Transverse colon (tissue), 4 donors: ENCODE results near the gene ANKRD11. TPM values are rescaled to one million over a fixed set of nuclear protein-coding genes. Genes with fewer than 3 reads are reported as not detected.

Source experiments
- DNase-seq: peaks from one replicate; pipeline ENCODE4 v3.0.0-alpha.2; 2019
- H3K27ac ChIP-seq, 4 donors: fragments of 200-600 bp; sonication (generic); 2 replicates each; pipeline ENCODE4 v1.5.1; 2016 to 2018; ENCODE audit warnings: inconsistent platforms in 4 of 4
- H3K27me3 ChIP-seq: fragments of 200-600 bp; sonication (generic); 2 replicates; pipeline ENCODE4 v1.5.1; 2017; ENCODE audit warnings: inconsistent platforms
- H3K36me3 ChIP-seq, 4 donors: fragments of 200-600 bp; sonication (generic); 2 replicates each; pipeline ENCODE4 v1.5.1; 2017 to 2019; ENCODE audit warnings: inconsistent platforms in 4 of 4
- H3K4me1 ChIP-seq, 4 donors: fragments of 200-600 bp; sonication (generic); 2 replicates each; pipeline ENCODE4 v1.5.1; 2017 to 2020; ENCODE audit warnings: inconsistent platforms in 4 of 4
- H3K4me3 ChIP-seq, 4 donors: fragments of 200-600 bp; sonication (generic); 1 replicate in 1 of 4; 2 replicates in 3 of 4; pipeline versions ENCODE4 v1.5.1 to v1.6.1; 2017 to 2019; ENCODE audit warnings: inconsistent platforms in 4 of 4
- H3K9me3 ChIP-seq, 2 donors: fragments of 200-600 bp; sonication (generic); 2 replicates each; pipeline ENCODE4 v1.5.1; 2017 to 2019; ENCODE audit warnings: inconsistent platforms in 2 of 2
- EP300 ChIP-seq: sonication (generic); formaldehyde crosslinking; IDR thresholded peaks from one replicate; pipeline ENCODE4 v1.6.1; 2017; ENCODE audit warnings: antibody characterized with exemption, low read depth
- POLR2A ChIP-seq: fragments of 450-650 bp; IDR thresholded peaks from one replicate; pipeline ENCODE4 v1.6.1; 2016; ENCODE audit warnings: antibody characterized with exemption, mild to moderate bottlenecking, moderate library complexity
- POLR2AphosphoS5 ChIP-seq, 3 donors: sonication (generic); formaldehyde crosslinking; IDR thresholded peaks; one replicate each; pipeline ENCODE4 v1.6.1; 2016; ENCODE audit warnings: antibody characterized with exemption in 3 of 3
- WGBS, 2 donors: methylation state at CpG; one replicate each; pipeline ENCODE4 v1.1.5; 2018; ENCODE audit warnings: low coverage in 1 of 2; 5-methylcytosine and 5-hydroxymethylcytosine counted together
- in situ Hi-C, 4 donors: fragments of 200-750 bp; cut with MboI; loops; one replicate each; pipeline versions ENCODE4 v1.15.0 to v1.15.1; 2017; ENCODE audit warnings: low sequenced_read_pairs in 3 of 4, low pct_ligation_motif_present in 1 of 4, low pct_unique_long_range_greater_than_20kb in 1 of 4
- intact Hi-C: fragments of 100-400 bp; cut with DNase I; formaldehyde crosslinking; loops from one replicate; pipeline ENCODE4 v1.15.1; 2023; ENCODE audit warnings: low total_unique reads
- total RNA-seq, 4 donors: library from RNA; depleted of rRNA; stranded (reverse); fragments of >200 nt; gene quantifications; one replicate each; pipeline ENCODE4 v1.1.0, GENCODE V29; 2016
- TF ChIP-seq, protein P1 (sequence below), 5 experiments: fragments of 200-600 bp in 3 of 5; fragments of 450-650 bp in 2 of 5; sonication (generic) in 3 of 5; IDR thresholded peaks; 1 replicate in 2 of 5; 2 replicates in 3 of 5; pipeline ENCODE4 v1.5.1; 2016 to 2017; ENCODE audit warnings: antibody characterized with exemption in 5 of 5, inconsistent platforms in 3 of 5, mild to moderate bottlenecking in 2 of 5, moderate library complexity in 1 of 5

The ANKRD11 gene
- total RNA-seq, 4 donors from 2014 or later: 109 to 281 (median 142) TPM

GRCh38 chr16:89283449-89283848 lies 206.9 kb downstream of the ANKRD11 start:
- no peaks in the 10 kb centered on the region for H3K27me3 ChIP-seq
- H3K27ac ChIP-seq: no peak overlapping the region
- no peak overlapping the region for H3K4me3 ChIP-seq
- in situ Hi-C loops (no loop called here), intact Hi-C loops (no loop called here)
- 76 to 89% methylated on average over 5 to 20 of the region's 20 CpGs for WGBS, 2 donors
- H3K4me1 ChIP-seq: no peaks in the 10 kb centered on the region
- TF ChIP-seq POLR2A (no peak), POLR2AphosphoS5 (IDR thresholded peaks at IDR 0.05) (no peak), EP300 (no peak)
- TF ChIP-seq, protein P1, sequence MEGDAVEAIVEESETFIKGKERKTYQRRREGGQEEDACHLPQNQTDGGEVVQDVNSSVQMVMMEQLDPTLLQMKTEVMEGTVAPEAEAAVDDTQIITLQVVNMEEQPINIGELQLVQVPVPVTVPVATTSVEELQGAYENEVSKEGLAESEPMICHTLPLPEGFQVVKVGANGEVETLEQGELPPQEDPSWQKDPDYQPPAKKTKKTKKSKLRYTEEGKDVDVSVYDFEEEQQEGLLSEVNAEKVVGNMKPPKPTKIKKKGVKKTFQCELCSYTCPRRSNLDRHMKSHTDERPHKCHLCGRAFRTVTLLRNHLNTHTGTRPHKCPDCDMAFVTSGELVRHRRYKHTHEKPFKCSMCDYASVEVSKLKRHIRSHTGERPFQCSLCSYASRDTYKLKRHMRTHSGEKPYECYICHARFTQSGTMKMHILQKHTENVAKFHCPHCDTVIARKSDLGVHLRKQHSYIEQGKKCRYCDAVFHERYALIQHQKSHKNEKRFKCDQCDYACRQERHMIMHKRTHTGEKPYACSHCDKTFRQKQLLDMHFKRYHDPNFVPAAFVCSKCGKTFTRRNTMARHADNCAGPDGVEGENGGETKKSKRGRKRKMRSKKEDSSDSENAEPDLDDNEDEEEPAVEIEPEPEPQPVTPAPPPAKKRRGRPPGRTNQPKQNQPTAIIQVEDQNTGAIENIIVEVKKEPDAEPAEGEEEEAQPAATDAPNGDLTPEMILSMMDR (IDR thresholded peaks at IDR 0.05): no peak
- no peak for DNase-seq
- H3K9me3 ChIP-seq: no peaks in the 10 kb centered on the region
- peaks cover 0 to 62% (median 27%) of the 10 kb centered on the region in 4 donors for H3K36me3 ChIP-seq

DNA sequence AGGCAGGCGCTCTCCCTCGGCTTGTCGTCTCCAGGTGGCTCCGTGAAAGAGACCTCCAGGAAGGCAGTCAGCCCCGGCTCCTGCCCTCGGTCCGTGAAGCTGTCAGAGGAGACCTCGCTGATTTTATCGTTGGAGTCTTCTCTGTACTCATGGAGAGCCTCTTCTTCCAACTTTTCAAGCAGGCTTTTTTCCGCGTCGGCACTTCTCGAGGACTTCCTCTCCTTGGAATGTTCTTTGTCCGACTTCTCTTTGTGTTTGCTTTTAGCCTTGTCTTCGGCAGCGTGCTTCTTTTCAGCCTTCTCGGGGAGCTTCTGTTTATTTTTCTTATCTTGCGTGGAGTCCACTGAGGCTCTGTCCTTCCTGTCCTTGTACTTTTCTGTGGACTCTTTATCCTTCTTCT lies 207.8 kb downstream of the ANKRD11 start:
- 93 to 95% methylated on average over 17 to 18 of the region's 18 CpGs for WGBS, 2 donors
- intact Hi-C loops: no loop called here
- Histone ChIP-seq H3K27ac (no peak overlapping the region), H3K27me3 (no peaks in the 10 kb centered on the region), H3K4me1 (no peaks in the 10 kb centered on the region), H3K4me3 (no peak overlapping the region), H3K36me3 (peaks cover 0 to 58% (median 27%) of the 10 kb centered on the region in 4 donors), H3K9me3 (no peaks in the 10 kb centered on the region)
- no peak for DNase-seq
- in situ Hi-C loops: no loop called here
- TF ChIP-seq EP300: no peak
- TF ChIP-seq, protein P1 (IDR thresholded peaks at IDR 0.05): no peak
- TF ChIP-seq POLR2A: no peak
- TF ChIP-seq POLR2AphosphoS5 (IDR thresholded peaks at IDR 0.05): no peak

DNA sequence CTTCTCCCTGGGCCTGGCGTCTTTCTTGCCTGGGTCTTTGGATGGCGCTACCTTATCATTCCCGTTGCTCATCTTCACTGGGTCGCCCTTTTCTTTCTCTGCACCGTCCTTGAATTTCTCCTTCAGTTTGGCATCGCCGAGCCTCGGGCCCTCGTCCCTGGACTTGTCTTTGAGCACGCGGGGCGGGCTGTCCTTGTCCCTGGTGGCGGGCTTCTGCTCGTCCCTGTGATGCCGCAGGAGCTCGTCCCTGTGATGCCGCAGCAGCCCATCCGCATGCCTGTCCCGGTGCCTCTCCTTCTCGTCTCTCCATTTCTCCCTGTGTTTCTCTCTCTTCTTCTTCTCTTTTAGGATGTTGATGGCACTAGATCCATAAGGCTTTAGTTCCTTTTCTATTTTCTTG lies 208.5 kb downstream of the ANKRD11 start:
- no peak for DNase-seq
- Histone ChIP-seq H3K27me3 (no peaks in the 10 kb centered on the region), H3K4me1 (no peaks in the 10 kb centered on the region), H3K36me3 (peaks cover 0 to 58% (median 25%) of the 10 kb centered on the region in 4 donors), H3K9me3 (no peaks in the 10 kb centered on the region), H3K4me3 (no peak overlapping the region), H3K27ac (no peak overlapping the region)
- WGBS, 2 donors: 95 to 98% methylated on average over 3 to 20 of the region's 20 CpGs
- TF ChIP-seq EP300: no peak
- TF ChIP-seq POLR2A: no peak
- TF ChIP-seq, protein P1 (IDR thresholded peaks at IDR 0.05): no peak
- TF ChIP-seq POLR2AphosphoS5 (IDR thresholded peaks at IDR 0.05): no peak
- in situ Hi-C loops (no loop called here), intact Hi-C loops (no loop called here)

DNA sequence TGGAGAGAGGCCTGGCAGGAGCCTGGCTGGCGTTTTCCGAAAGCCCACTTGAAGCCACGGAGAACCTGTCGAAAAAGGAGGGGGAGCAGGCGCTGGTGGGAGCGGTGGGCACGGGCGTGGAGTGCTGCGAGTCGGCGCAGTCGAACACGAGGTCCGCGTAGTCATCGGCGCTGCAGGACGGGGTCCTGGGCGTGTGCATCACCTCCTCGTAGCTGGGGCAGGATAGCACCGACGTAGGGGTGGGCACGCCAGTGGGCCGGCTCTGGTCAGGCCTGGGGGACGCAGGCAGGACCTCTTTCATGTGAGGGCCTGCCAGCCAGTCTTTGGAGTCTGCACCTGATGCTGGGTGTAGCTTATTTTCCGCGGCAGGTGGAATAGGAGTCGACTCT lies 209.2 kb downstream of the ANKRD11 start:
- WGBS, 2 donors: 98% methylated on average over 28 of the region's 28 CpGs; no CpG with 5 or more reads in 1 of the 2 donors
- Histone ChIP-seq H3K4me1 (no peaks in the 10 kb centered on the region), H3K4me3 (no peak overlapping the region), H3K27ac (no peak overlapping the region), H3K27me3 (no peaks in the 10 kb centered on the region), H3K9me3 (no peaks in the 10 kb centered on the region), H3K36me3 (peaks cover 0 to 55% (median 25%) of the 10 kb centered on the region in 4 donors)
- no peak for DNase-seq
- intact Hi-C loops: no loop called here
- in situ Hi-C loops: no loop called here
- TF ChIP-seq POLR2AphosphoS5 (IDR thresholded peaks at IDR 0.05) (no peak), POLR2A (no peak)
- TF ChIP-seq, protein P1 (IDR thresholded peaks at IDR 0.05): no peak
